HG02759 (cell line): ENCODE measurements around the gene PROB1.
"Not testable (repeated sequence)": the region's sequence is repeated elsewhere in the genome, so short reads cannot be mapped to it uniquely, and the experiment has no call there.

Experiments used
- ATAC-seq: cut with Tn5 transposase; IDR thresholded peaks from one replicate; pipeline ENCODE4 v1.9.1; 2021; ENCODE audit warnings: mild to moderate bottlenecking, moderate library complexity; ENCODE audit not compliant: unreplicated experiment

The PROB1 gene

GRCh38 chr5:139392678-139393496 is 2.0 kb downstream of the PROB1 start:
- peak; percentile 52 for ATAC-seq

- ATAC-seq, result peak; percentile 15
Measured at GRCh38 chr5:139392324-139392677, 2.6 kb downstream of the PROB1 start.

GRCh38 chr5:139391570-139392323 is 3.2 kb downstream of the PROB1 start:
- ATAC-seq, result no peak

GRCh38 chr5:139390639-139391569 is 4.0 kb downstream of the PROB1 start:
- no peak for ATAC-seq

GRCh38 chr5:139389701-139390638 is 4.9 kb downstream of the PROB1 start, which contains the start of gene MZB1:
Gene MZB1 (minus strand): TSS chr5:139389913. CDS start chr5:139389856, 57 bp downstream.
- ATAC-seq, result peak; percentile 46

GRCh38 chr5:139388198-139388821 is 6.6 kb downstream of the PROB1 start:
- no peak for ATAC-seq

- ATAC-seq, result no peak
Measured at GRCh38 chr5:139387611-139388197, 7.2 kb downstream of the PROB1 start.

- ATAC-seq, result not testable (repeated sequence)
Measured at GRCh38 chr5:139386956-139387355, 7.9 kb downstream of the PROB1 start.

- no peak for ATAC-seq
Measured at GRCh38 chr5:139386050-139386438, 8.9 kb downstream of the PROB1 start.

GRCh38 chr5:139385061-139386049 is 9.5 kb downstream of the PROB1 start:
- ATAC-seq, result no peak

GRCh38 chr5:139384591-139385051 is 10.3 kb downstream of the PROB1 start:
- ATAC-seq, result no peak

GRCh38 chr5:139383993-139384590 is 10.8 kb downstream of the PROB1 start:
- no peak for ATAC-seq

GRCh38 chr5:139383275-139383992 is 11.5 kb downstream of the PROB1 start, which contains the start of gene SLC23A1:
Gene SLC23A1 (minus strand): TSS chr5:139383297. CDS start chr5:139383253, 44 bp downstream.
- no peak for ATAC-seq

GRCh38 chr5:139382807-139383206 is 12.1 kb downstream of the PROB1 start:
- no peak for ATAC-seq

- no peak for ATAC-seq
Measured at GRCh38 chr5:139381837-139382761, 12.8 kb downstream of the PROB1 start.
